Endothelial cell of umbilical vein (primary cell): Measurements from ENCODE around the gene S1PR5. TPM values are rescaled to one million over a fixed set of nuclear protein-coding genes. Genes with fewer than 3 reads are reported as not detected.

Experiments used
- BruUV-seq: library from RNA; stranded (reverse); fragments of 400-500 nt; replicated peaks from 2 replicates; lab custom pipeline; 2021; lab: Mats Ljungman, UMichigan
- CTCF ChIA-PET: fragments of 300-600, 350-600 bp; sonication (Branson Sonifier 250); formaldehyde crosslinking; loops from one replicate; lab custom pipeline; 2021; ENCODE audit warnings: antibody characterized with exemption, inconsistent platforms; lab: Charles Lee
- POLR2A ChIA-PET: fragments of 300-600, 350-600 bp; sonication (Branson Sonifier 250); formaldehyde crosslinking; loops from one replicate; lab custom pipeline; 2021; ENCODE audit warnings: antibody characterized with exemption, inconsistent platforms; lab: Charles Lee
- DNase-seq: peaks from one replicate; pipeline ENCODE4 v3.0.0-alpha.2; 2011; ENCODE audit warnings: low read depth, low spot score
- FAIRE-seq: peaks from 2 replicates; lab custom pipeline; 2011; peaks lifted over from hg19 to GRCh38; lab: Jason Lieb, UNC
- H2AFZ ChIP-seq: 2 replicates; pipeline ENCODE4 v1.6.0; 2012; ENCODE audit warnings: low read depth, low read length, control low read depth, inconsistent platforms
- H3K27ac ChIP-seq: 2 replicates; pipeline ENCODE4 v1.5.1; 2011; ENCODE audit warnings: low read depth, mild to moderate bottlenecking, control low read depth, low read length, moderate library complexity; ENCODE audit not compliant: insufficient read depth
- H3K27me3 ChIP-seq, 2 experiments: 2 replicates each; pipeline versions ENCODE4 v1.6.0 to v1.6.1; 2011; ENCODE audit warnings: low read length in 2 of 2, mixed read lengths in 1 of 2; ENCODE audit not compliant: control insufficient read depth in 2 of 2, insufficient read depth in 2 of 2
- H3K36me3 ChIP-seq, 2 experiments: 2 replicates in 1 of 2; 3 replicates in 1 of 2; pipeline ENCODE4 v1.5.1; 2011; ENCODE audit warnings: low read length in 2 of 2, mild to moderate bottlenecking in 1 of 2, moderate library complexity in 1 of 2; ENCODE audit not compliant: control insufficient read depth in 2 of 2, insufficient read depth in 2 of 2; ENCODE audit errors: extremely low read depth in 1 of 2
- H3K4me1 ChIP-seq: 3 replicates; pipeline ENCODE4 v1.5.1; 2011; ENCODE audit warnings: mild to moderate bottlenecking, low read length; ENCODE audit not compliant: control insufficient read depth, insufficient read depth; ENCODE audit errors: extremely low read depth
- H3K4me2 ChIP-seq: 2 replicates; pipeline ENCODE4 v1.6.1; 2011; ENCODE audit warnings: low read length, control low read depth, mixed read lengths; ENCODE audit not compliant: insufficient read depth
- H3K4me3 ChIP-seq, 3 experiments: fragments of 200-600 bp in 1 of 3; sonication (generic), shearing (Covaris generic) in 1 of 3; replicated peaks in 1 of 3; 2 replicates each; pipeline ENCODE4 v1.5.1; 2011 to 2016; ENCODE audit warnings: control low read depth in 3 of 3, low read length in 3 of 3, mild to moderate bottlenecking in 2 of 3, inconsistent platforms in 1 of 3, low read depth in 1 of 3, moderate library complexity in 1 of 3; ENCODE audit not compliant: insufficient read depth in 1 of 3
- H3K79me2 ChIP-seq: 2 replicates; pipeline ENCODE4 v1.6.0; 2012; ENCODE audit warnings: low read length, inconsistent platforms; ENCODE audit not compliant: control insufficient read depth, insufficient read depth
- H3K9ac ChIP-seq: replicated peaks from 2 replicates; pipeline ENCODE3; 2011; ENCODE audit warnings: low read length, control low read depth; ENCODE audit not compliant: insufficient read depth; ENCODE audit errors: extremely low read depth
- H3K9me1 ChIP-seq: replicated peaks from 3 replicates; pipeline ENCODE4 v1.6.0; 2011; ENCODE audit warnings: mild to moderate bottlenecking, low read length; ENCODE audit not compliant: control insufficient read depth, insufficient read depth; ENCODE audit errors: extremely low read depth
- H3K9me3 ChIP-seq: replicated peaks from 2 replicates; pipeline ENCODE4 v1.5.1; 2012; ENCODE audit warnings: low read length, inconsistent platforms; ENCODE audit not compliant: control insufficient read depth, insufficient read depth
- H4K20me1 ChIP-seq: replicated peaks from 2 replicates; pipeline ENCODE3; 2011; ENCODE audit warnings: mild to moderate bottlenecking, low read length; ENCODE audit not compliant: control insufficient read depth, insufficient read depth; ENCODE audit errors: extremely low read depth
- EZH2 ChIP-seq: IDR thresholded peaks from 2 replicates; pipeline ENCODE4 v1.6.1; 2012; ENCODE audit warnings: borderline replicate concordance, low read depth, mild to moderate bottlenecking, moderate library complexity, low read length, inconsistent platforms; ENCODE audit not compliant: severe bottlenecking
- FOS ChIP-seq: IDR thresholded peaks from 2 replicates; pipeline ENCODE4 v1.6.1; 2011; ENCODE audit warnings: mild to moderate bottlenecking, low read length, moderate library complexity, borderline replicate concordance; ENCODE audit not compliant: insufficient read depth
- GATA2 ChIP-seq: IDR thresholded peaks from 2 replicates; pipeline ENCODE4 v1.7.0; 2011; ENCODE audit warnings: low read depth, mild to moderate bottlenecking, moderate library complexity, mixed read lengths, low read length; ENCODE audit not compliant: insufficient read length, insufficient read depth
- JUN ChIP-seq: IDR thresholded peaks from 2 replicates; pipeline ENCODE4 v1.6.1; 2011; ENCODE audit warnings: borderline replicate concordance, low read depth; ENCODE audit not compliant: insufficient read length, insufficient read depth
- MYC ChIP-seq: IDR thresholded peaks from one replicate; pipeline ENCODE4 v1.6.1; 2011; ENCODE audit warnings: mild to moderate bottlenecking, low read depth, low read length
- POLR2A ChIP-seq: IDR thresholded peaks from 2 replicates; pipeline ENCODE4 v1.6.1; 2012; ENCODE audit warnings: low read depth, mild to moderate bottlenecking, control low read depth, low read length
- POLR2AphosphoS5 ChIP-seq: IDR thresholded peaks from 2 replicates; pipeline ENCODE4 v1.6.1; 2012; ENCODE audit warnings: low read depth, mild to moderate bottlenecking, control low read depth, low read length, moderate library complexity; ENCODE audit not compliant: insufficient read depth
- dilution Hi-C: fragments of 300-500 bp; cut with MboI; formaldehyde crosslinking; loops from one replicate; pipeline ENCODE4 v1.15.0; 2019; ENCODE audit warnings: low sequenced_read_pairs; ENCODE audit not compliant: extremely low pct_ligation_motif_present
- intact Hi-C: fragments of 100-400 bp; cut with micrococcal nuclease; formaldehyde crosslinking; loops from one replicate; pipeline ENCODE4 v1.10.0; 2022
- polyA plus RNA-seq, 4 experiments: library from polyadenylated mRNA; depleted of rRNA in 3 of 4; stranded (reverse) in 3 of 4; unstranded in 1 of 4; fragments of >200 nt; gene quantifications; 2 replicates each; pipeline versions ENCODE4 v1.2.1 to v1.2.3, GENCODE V29; 2011 to 2012; ENCODE audit warnings: missing spikeins in 1 of 4
- total RNA-seq: library from RNA; stranded (reverse); gene quantifications from 2 replicates; pipeline ENCODE4 v1.2.3, GENCODE V29; 2021
- TF ChIP-seq, protein P1 (sequence below): IDR thresholded peaks from 2 replicates; pipeline ENCODE4 v1.6.1; 2011; ENCODE audit not compliant: insufficient read depth, insufficient read length
- TF ChIP-seq, protein P2 (sequence below), 2 donors: IDR thresholded peaks; 1 replicate in 1 of 2; 2 replicates in 1 of 2; pipeline ENCODE4 v1.5.1; 2011; ENCODE audit warnings: low read length in 2 of 2, mild to moderate bottlenecking in 2 of 2, moderate library complexity in 2 of 2, control low read depth in 1 of 2, inconsistent platforms in 1 of 2, low read depth in 1 of 2; ENCODE audit not compliant: insufficient read depth in 1 of 2; ENCODE audit errors: extremely low read depth in 1 of 2

The S1PR5 gene
- total and polyA plus RNA-seq, 2 donors (not counting 3 experiments of a cell fraction or from before 2014, with no cell fraction given): not detected

DNA sequence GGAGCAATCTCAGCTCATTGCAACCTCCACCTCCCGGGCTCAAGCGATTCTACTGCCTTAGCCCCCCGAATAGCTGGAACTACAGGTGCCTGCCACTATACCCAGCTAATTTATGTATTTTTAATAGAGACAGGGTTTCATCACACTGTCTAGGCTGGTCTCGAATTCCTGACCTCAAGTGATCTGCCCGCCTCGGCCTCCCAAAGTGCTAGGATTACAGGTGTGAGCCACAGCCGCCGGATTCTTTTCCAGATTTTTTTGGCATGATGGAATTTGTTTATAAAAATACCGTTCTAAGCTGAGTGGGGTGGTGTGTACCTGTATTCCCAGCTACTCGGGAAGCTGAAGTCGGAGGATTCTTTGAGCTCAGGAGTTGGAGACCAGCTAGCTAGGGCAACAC lies 20.4 kb upstream of the S1PR5 start:
- Histone ChIP-seq H3K4me3 (no peak overlapping the region), H2AFZ (no peak overlapping the region), H4K20me1 (no peaks in the 10 kb centered on the region), H3K27ac (no peak overlapping the region), H3K9ac (no peak overlapping the region), H3K27me3 (peaks cover 0 to 2% of the 10 kb centered on the region in 2 experiments), H3K36me3 (no peaks in the 10 kb centered on the region), H3K4me2 (no peak overlapping the region), H3K79me2 (no peaks in the 10 kb centered on the region), H3K9me3 (no peaks in the 10 kb centered on the region), H3K9me1 (no peaks in the 10 kb centered on the region), H3K4me1 (no peaks in the 10 kb centered on the region)
- dilution Hi-C loops: no loop called here
- DNase-seq (no peak), FAIRE-seq (no peak)
- no TSS peak for BruUV-seq
- intact Hi-C loops: no loop called here
- POLR2A ChIA-PET: no interaction called here
- CTCF ChIA-PET: interaction anchor here (0.7 to 1.3 kb wide), 5 partner anchors 10 to 162 kb away, joined by 3 to 9 read pairs (median 4); no protein-coding TSS in a partner anchor
- TF ChIP-seq FOS (no peak), JUN (no peak), POLR2A (no peak), MYC (no peak), GATA2 (no peak), EZH2 (no peak), POLR2AphosphoS5 (no peak)
- TF ChIP-seq, protein P1, sequence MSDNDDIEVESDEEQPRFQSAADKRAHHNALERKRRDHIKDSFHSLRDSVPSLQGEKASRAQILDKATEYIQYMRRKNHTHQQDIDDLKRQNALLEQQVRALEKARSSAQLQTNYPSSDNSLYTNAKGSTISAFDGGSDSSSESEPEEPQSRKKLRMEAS: no peak
- TF ChIP-seq, protein P2, sequence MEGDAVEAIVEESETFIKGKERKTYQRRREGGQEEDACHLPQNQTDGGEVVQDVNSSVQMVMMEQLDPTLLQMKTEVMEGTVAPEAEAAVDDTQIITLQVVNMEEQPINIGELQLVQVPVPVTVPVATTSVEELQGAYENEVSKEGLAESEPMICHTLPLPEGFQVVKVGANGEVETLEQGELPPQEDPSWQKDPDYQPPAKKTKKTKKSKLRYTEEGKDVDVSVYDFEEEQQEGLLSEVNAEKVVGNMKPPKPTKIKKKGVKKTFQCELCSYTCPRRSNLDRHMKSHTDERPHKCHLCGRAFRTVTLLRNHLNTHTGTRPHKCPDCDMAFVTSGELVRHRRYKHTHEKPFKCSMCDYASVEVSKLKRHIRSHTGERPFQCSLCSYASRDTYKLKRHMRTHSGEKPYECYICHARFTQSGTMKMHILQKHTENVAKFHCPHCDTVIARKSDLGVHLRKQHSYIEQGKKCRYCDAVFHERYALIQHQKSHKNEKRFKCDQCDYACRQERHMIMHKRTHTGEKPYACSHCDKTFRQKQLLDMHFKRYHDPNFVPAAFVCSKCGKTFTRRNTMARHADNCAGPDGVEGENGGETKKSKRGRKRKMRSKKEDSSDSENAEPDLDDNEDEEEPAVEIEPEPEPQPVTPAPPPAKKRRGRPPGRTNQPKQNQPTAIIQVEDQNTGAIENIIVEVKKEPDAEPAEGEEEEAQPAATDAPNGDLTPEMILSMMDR (IDR thresholded peaks at IDR 0.05; ENCODE audit: extremely low read depth in 1 of 2, insufficient read depth in 1 of 2, low read depth in 1 of 2, low read length in 2 of 2): no peak
